GM19099 (cell line): ENCODE data around the gene PDGFC.

Source experiments
- POLR2A ChIP-seq: IDR thresholded peaks from 3 replicates; pipeline ENCODE4 v1.6.1; 2011; ENCODE audit warnings: low read depth; ENCODE audit not compliant: insufficient read length; ENCODE audit errors: extremely low read depth

Gene PDGFC

DNA sequence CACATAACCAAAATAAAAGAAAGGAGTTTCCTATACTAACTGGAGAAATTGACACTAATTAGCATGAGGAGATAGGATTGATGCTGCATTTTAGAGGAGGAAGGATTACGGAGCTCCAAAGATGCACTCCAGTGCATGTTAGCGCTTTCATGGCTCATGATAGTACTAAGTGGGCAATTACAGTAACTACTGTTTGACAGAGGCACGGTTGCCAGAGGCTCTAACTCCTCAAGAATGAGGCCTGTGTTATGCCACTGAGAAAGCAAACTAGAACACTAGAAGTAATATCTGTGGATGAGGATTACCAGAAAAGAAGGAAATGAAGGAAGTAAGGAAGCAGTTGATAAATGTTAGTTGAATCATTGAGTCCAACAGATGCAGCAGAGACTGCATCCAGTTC, 19.6 kb upstream of the PDGFC start:
- TF ChIP-seq POLR2A, result no peak

- TF ChIP-seq POLR2A, result no peak
These were observed 11.8 kb upstream of the PDGFC start for GRCh38 chr4:156983366-156983765.

- TF ChIP-seq POLR2A, result no peak
These were observed 9.7 kb upstream of the PDGFC start for GRCh38 chr4:156981262-156981769.

- TF ChIP-seq POLR2A, result no peak
These were observed 6.0 kb upstream of the PDGFC start for GRCh38 chr4:156977435-156978160.

DNA sequence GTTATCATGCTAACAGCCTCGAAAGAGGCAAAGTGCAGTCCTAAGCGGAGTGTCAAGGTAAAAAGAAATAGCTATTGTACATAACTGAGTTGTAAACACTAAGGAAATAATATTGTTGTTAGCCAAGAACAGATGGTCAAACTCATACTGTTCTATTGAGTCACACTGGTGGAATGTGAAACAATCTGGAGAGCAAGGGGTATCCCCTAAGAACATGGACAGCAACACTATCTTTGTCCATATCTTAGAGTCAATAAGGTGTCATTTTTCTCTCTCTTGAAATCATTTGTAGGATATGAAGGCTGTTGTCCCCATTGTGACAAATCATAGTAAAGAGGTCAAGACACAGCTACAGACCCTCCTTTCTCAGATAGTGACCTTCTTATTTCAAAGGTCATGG, 4.5 kb upstream of the PDGFC start:
- no peak for TF ChIP-seq POLR2A

DNA sequence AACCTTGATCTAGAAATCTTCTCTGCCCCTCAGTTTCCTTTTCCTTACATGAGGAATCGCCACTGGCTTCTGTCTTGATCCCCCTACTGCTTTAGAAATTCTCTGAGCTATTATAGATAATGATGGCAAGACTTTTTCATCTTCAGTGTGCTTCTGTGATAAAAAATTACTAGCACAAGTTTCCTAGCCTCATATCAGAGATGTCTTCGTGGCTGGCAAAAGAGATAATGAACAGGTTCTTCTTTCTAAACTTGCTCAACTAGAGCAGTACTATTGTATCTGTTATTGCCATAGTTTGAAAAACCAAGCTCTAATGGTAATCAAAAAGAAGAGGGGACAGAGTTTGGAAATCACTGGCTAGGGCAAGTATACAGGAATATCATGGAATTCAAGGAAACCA, 4.1 kb upstream of the PDGFC start:
- no peak for TF ChIP-seq POLR2A

DNA sequence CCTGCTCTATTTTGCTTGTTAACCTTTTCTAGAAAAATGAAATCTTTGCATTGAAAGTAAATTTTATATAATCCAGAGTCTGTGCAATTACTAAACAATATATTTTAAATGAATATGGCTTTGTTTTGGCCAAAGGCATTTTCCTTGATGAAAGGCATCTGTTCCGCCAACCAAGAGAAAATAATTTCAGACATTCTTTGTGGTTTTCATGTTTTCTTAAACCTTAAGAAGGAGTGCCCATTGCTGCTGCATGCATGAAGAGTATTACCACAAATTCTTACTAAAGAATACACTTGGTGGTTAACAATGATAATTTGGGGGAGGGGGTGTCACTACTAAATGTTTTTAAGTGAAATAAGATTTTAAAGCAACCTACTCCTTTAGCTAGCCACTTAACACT, 2.7 kb upstream of the PDGFC start:
- TF ChIP-seq POLR2A, result no peak

DNA sequence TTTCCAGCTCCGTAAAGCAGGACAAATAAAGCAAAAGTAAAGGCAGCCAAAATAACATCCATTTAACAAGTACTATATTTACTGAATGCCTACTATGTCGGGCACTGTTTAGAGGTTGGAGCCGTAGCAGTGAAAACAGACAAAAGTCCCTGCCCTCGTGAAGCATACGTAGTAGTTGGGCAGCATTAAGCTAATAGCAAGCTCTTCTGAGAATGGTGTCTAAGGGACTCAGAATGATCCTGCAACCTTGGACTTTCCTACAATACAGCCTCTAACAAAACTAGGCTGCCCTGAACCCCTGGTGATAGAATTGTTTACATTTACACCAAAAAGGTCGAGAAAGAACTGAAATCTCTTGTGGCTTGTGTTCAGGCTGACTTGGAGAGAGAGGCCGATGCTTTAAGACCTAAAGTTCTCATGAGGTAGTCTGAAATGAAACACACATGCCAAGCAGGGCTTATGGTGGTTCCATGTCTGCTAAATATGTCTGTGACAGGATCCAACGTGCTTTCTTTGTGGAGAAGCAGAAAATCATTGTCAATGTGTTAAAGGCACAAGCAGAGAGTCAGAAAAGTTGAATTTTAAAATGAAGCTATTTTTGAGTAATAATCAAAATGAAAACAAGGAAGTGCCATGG, 898 bp upstream of the PDGFC start:
- no peak for TF ChIP-seq POLR2A

GRCh38 chr4:156971165-156971675, 379 bp downstream of the PDGFC start:
- TF ChIP-seq POLR2A, result no peak

DNA sequence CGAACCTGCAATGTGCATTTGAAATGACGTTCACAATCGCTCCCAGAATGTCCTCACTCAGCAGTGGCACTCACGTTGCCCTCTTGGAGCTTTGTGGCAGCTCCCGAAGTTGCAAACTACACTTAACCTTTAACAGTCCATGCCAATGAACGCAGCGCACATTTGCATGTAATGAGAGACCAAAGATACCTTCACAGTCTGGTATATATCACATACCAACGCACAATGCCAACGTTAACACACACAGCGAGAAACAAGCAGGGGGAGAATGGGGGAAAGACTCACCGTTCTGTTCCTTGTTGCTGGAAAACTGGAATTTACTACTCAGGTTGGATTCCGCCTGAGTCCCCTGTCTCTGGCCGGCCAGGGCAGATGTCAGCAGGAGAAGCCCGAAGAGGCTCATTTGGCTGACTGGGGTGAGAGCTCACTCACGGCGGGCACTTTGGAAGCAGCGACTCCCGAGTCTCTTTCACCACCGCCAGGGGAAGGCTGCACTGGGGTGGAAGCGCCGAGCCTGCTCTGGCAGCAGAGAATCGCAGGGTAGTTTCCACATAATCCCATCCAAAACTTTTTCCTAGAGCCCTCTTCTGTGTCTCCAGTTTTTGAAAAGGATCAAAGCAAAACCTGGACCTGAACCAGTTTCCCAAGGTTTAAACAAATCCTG, 966 bp downstream of the PDGFC start:
- no peak for TF ChIP-seq POLR2A

GRCh38 chr4:156969911-156970310, 1.7 kb downstream of the PDGFC start:
- TF ChIP-seq POLR2A, result no peak

DNA sequence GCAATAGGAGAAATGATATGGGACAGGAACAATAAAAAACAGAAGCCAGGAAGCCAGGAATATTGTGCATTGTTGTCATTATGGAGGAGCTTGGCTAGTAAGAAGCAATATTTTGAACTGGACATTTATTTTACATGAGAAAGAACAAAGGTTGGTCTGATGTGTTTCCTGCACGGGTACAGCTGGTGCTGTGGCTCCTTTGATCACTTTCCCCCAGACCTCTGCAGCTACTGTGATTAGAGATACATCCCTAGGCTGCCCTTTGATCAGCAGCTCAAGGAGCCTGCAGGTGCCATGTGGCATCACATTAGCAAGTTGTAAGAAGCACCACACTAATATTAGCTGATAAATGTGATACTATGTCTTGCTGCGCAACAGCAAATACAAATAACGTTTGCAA, 2.5 kb downstream of the PDGFC start:
- TF ChIP-seq POLR2A, result no peak

GRCh38 chr4:156968479-156968984, 3.1 kb downstream of the PDGFC start:
- TF ChIP-seq POLR2A, result no peak

GRCh38 chr4:156966836-156967235, 4.8 kb downstream of the PDGFC start:
- TF ChIP-seq POLR2A, result no peak

DNA sequence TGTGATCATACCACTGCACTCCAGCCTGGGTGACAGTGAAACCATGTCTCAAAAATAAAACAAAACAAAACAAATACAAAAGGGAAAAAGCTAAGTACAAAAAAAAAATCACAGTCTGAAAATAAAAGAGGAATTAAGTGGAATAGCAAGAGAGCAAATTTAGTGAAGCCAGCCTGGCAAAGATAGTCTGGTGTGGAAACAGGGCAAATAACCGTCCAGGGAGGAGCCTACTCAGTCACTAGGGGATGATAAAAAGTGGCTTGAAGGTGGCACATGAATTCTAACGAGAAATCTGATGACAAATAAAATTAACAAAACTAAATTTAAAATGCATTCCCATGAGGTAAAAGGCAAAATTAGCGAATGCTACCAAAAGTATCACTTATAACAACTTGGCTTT, 8.2 kb downstream of the PDGFC start:
- TF ChIP-seq POLR2A, result no peak
